RWPE2 (cell line): Measurements from ENCODE around the gene GIMAP7.
"Not testable (repeated sequence)": the region's sequence is repeated elsewhere in the genome, so short reads cannot be mapped to it uniquely, and the experiment has no call there.

Source experiments
- ATAC-seq: fragments of 200-7000 bp; cut with Tn5 transposase; 3 replicates; pipeline ENCODE4 v1.9.1; 2021; ENCODE audit warnings: low read depth
- DNase-seq: peaks from one replicate; pipeline ENCODE4 v3.0.0-alpha.2; 2020; ENCODE audit warnings: low spot score
- H3K27ac ChIP-seq: fragments of 450-650 bp; 2 replicates; pipeline ENCODE4 v1.5.1; 2017; ENCODE audit warnings: mild to moderate bottlenecking; ENCODE audit not compliant: poor library complexity, severe bottlenecking
- H3K27me3 ChIP-seq: fragments of 250-450 bp; sonication (Bioruptor Pico); 2 replicates; pipeline ENCODE4 v1.5.1; 2021; ENCODE audit warnings: mild to moderate bottlenecking, moderate library complexity; ENCODE audit not compliant: insufficient read depth, poor library complexity, severe bottlenecking
- H3K36me3 ChIP-seq: fragments of 250-450 bp; sonication (Bioruptor Pico); 2 replicates; pipeline ENCODE4 v1.5.1; 2020; ENCODE audit warnings: low read depth, mild to moderate bottlenecking, moderate library complexity
- H3K4me1 ChIP-seq: fragments of 250-450 bp; sonication (Bioruptor Pico); 2 replicates; pipeline ENCODE4 v1.5.1; 2021; ENCODE audit warnings: mild to moderate bottlenecking, moderate library complexity; ENCODE audit not compliant: insufficient read depth, poor library complexity, severe bottlenecking
- H3K4me3 ChIP-seq: fragments of 250-450 bp; sonication (Bioruptor Pico); 2 replicates; pipeline ENCODE4 v1.5.1; 2021; ENCODE audit warnings: mild to moderate bottlenecking, moderate library complexity; ENCODE audit not compliant: severe bottlenecking
- H3K9me3 ChIP-seq: fragments of 250-450 bp; sonication (Bioruptor Pico); 2 replicates; pipeline ENCODE4 v1.5.1; 2021; ENCODE audit warnings: mild to moderate bottlenecking, moderate library complexity; ENCODE audit not compliant: severe bottlenecking
- CTCF ChIP-seq: fragments of 450-650 bp; IDR thresholded peaks from one replicate; pipeline ENCODE4 v1.5.1; 2017; ENCODE audit warnings: mild to moderate bottlenecking, moderate library complexity; ENCODE audit not compliant: poor library complexity, severe bottlenecking

Gene GIMAP7

GRCh38 chr7:150516956-150517745 lies 2.5 kb downstream of the GIMAP7 start:
- Histone ChIP-seq H3K27ac (no peak overlapping the region), H3K4me3 (no peak overlapping the region), H3K9me3 (no peaks in the 10 kb centered on the region), H3K36me3 (no peaks in the 10 kb centered on the region), H3K4me1 (no peaks in the 10 kb centered on the region), H3K27me3 (peaks cover 28% of the 10 kb centered on the region)
- no peak for TF ChIP-seq CTCF
- ATAC-seq (no peak), DNase-seq (no peak)

- ATAC-seq: no peak
- DNase-seq: no peak
- H3K27ac ChIP-seq: no peak overlapping the region
- no peaks in the 10 kb centered on the region for H3K36me3 ChIP-seq
- no peak overlapping the region for H3K4me3 ChIP-seq
- no peak for TF ChIP-seq CTCF
- no peaks in the 10 kb centered on the region for H3K9me3 ChIP-seq
- H3K4me1 ChIP-seq: no peaks in the 10 kb centered on the region
- H3K27me3 ChIP-seq: peaks cover 28% of the 10 kb centered on the region
These were observed 4.6 kb downstream of the GIMAP7 start for GRCh38 chr7:150519310-150519709.

- ATAC-seq (no peak), DNase-seq (no peak)
- no peak overlapping the region for H3K4me3 ChIP-seq
- no peaks in the 10 kb centered on the region for H3K4me1 ChIP-seq
- H3K27ac ChIP-seq: no peak overlapping the region
- no peak for TF ChIP-seq CTCF
- peaks cover 28% of the 10 kb centered on the region for H3K27me3 ChIP-seq
- no peaks in the 10 kb centered on the region for H3K36me3 ChIP-seq
- H3K9me3 ChIP-seq: no peaks in the 10 kb centered on the region
These were observed 5.5 kb downstream of the GIMAP7 start for GRCh38 chr7:150520145-150520544.

GRCh38 chr7:150522931-150523330 lies 8.3 kb downstream of the GIMAP7 start:
- H3K27ac ChIP-seq, DNase-seq, H3K9me3 ChIP-seq, ATAC-seq, H3K4me3 ChIP-seq, H3K4me1 ChIP-seq, H3K36me3 ChIP-seq: not testable (repeated sequence)
- H3K27me3 ChIP-seq: peaks cover 14% of the 10 kb centered on the region

GRCh38 chr7:150524018-150524417 lies 9.3 kb downstream of the GIMAP7 start:
- Histone ChIP-seq H3K9me3 (no peaks in the 10 kb centered on the region), H3K27ac (no peak overlapping the region), H3K27me3 (peaks cover 3% of the 10 kb centered on the region), H3K36me3 (no peaks in the 10 kb centered on the region), H3K4me3 (no peak overlapping the region), H3K4me1 (no peaks in the 10 kb centered on the region)
- no peak for ATAC-seq
- no peak for DNase-seq
- no peak for TF ChIP-seq CTCF
